Fibroblast of skin of left biceps (primary cell): Measurements from ENCODE around the gene MBNL1.
"Not testable (repeated sequence)": the region's sequence is repeated elsewhere in the genome, so short reads cannot be mapped to it uniquely, and the experiment has no call there.

Source experiments
- DNase-seq, 2 experiments: peaks; one replicate each; pipeline ENCODE4 v3.0.0-alpha.2; 2013; ENCODE audit warnings: low read depth in 2 of 2

The MBNL1 gene

DNA sequence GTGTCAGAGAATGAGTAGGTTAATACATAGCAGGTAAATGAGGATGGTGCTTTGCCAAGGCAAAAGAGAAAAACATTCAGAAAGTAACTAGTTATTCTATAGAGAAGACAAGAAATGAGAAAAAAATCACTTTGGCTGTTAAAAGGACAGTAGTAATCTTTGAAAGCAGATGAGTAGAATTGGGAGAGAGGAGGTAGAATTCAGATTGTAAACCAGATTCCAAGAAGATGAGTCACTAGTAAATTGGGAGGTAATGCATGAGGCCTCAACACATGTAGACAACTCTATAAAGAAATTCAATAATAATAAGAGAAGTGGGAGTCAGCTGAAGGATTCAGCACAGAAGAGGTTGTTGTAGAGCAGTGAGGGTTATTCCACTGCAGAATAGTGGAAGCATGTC lies 81.4 kb downstream of the MBNL1 start:
- no peak for DNase-seq

DNA sequence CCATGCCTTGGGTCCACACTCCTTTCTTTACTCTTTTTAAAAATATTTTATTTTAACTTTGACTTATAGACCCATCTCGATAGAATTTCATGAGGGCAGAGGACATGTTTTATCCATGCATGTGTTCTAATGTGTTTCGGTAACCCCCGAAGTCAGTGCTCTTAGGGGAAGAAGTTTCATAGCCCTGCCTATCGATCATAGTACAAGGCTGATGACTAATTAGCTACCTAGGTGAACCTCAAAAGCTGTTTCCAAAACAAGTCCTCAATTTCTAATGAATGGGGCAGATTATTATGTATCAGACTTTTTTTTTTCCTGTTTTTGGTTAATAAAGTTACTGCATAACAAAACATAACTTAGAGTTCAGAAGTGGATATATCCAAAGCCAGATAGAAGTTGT lies 82.0 kb downstream of the MBNL1 start:
- DNase-seq: no peak

DNA sequence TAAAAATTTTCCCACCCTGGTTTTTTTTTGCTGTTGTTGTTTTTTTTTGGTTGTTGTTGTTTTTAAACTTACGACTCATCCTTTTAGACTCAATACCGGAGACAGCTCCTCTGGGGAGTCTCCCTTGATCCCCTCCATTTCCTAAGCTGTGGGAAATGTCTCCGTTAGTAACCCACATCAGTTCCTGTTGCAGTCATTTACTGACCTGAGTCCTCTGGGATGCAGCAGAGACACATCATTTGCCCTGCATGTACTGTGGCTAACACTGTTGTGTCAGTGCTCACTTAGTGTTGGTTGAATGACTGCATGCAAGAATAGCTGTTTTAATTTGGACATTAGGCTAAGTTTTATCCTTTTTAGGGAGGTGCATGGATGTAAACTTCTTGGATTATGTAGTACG lies 83.8 kb downstream of the MBNL1 start:
- DNase-seq: no peak

GRCh38 chr3:152353578-152353977 lies 84.8 kb downstream of the MBNL1 start:
- no peak for DNase-seq

DNA sequence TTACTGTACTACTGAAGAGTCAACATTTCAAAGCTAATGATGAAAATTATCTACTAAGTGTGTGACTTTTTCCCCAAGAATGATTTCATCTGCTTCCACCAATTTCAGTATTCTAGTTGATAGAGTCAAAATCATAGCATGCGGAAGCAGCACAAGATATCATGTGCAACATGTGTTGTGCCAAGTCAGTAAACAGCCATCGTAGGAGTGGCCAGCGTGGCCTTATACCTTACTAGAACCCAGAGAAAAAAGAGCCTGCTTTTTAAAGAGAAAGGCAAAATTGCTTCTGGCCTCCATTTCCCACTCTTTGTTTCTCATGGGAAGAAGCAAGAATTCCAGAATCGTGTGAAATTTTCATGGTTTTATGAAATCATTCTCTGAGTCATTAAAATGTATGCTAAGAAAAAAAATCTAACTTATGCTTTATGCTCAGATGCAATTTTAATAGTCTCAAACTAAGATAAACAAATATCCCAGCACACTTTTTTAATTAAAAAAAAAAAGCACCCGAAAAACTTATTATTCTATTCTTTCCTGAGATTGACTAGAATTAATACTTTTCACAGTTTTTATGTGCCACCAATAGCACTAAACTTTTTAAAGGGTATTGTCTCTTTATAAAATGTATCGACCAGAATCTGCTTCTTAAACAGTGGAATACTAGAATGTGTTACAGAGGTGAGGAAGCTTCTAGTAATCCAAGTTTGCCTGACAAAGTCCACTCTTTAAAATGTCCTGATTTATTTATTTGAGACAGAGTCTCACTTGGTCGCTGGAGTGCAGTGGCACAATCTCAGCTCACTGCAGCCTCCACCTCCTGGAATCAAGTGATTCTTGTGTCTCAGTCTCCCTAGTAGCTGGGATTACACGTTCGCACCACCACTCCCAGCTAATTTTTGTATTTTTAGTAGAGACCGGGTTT lies 87.3 kb downstream of the MBNL1 start:
- DNase-seq: no peak

GRCh38 chr3:152356870-152357276 lies 88.1 kb downstream of the MBNL1 start:
- DNase-seq: no peak

DNA sequence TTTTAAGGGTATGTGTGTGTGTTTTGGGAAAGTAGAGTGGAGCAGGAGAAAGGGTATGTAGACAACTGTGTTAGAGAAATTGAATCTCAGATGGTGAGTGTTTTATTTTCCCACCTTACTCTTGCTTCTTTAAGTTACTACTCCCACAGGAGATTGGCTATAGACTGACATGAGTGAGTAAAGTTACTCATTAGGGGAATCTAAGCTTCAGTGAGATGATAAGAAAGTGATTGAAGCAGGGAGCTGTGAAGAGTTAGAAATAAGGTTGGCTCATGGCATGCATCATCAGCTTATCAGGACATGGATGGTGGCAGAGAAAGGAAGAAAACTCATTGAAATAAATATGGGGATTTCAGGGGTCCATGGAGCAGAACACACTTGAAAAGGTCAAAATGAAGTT lies 88.9 kb downstream of the MBNL1 start:
- no peak for DNase-seq

DNA sequence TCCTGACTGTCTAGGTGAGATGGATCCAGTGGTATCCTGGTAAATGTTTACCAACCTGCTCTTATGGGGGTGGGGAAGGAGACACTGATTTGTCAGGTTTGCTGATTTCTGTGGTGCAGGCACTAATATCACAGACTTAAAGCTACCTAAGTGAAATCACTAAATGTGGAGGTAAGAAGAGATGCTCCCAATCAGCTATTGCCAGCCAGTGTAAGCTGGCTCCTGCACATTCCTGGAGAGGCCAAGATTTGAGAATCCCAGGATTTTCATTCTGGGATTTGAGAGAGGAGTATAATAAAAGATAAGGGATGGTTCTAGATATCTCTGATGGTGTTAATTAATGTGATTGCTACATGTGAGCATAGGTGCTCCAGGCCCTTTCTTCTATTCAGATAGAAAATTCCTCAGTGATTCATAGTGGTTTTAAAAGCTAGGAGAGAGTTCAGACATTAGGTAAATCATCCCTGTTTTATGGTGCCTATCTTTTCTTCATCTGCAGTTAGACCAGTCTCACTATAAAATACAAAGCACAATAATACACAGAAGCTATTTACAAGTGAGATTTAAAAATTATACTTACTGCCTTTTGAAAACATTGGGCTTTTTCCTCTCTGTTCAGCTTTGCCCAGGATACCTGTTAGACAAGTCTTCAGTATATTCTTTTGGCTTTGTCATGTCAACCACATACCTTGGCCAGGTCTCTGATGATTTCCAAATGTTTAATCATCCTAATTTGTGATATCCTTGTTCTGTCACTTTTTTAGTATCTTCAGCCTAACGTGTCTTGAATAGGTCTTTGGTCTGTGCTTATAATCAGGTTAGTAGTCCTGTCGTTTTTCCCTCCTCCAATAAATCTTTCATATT lies 90.9 kb downstream of the MBNL1 start:
- no peak for DNase-seq

DNA sequence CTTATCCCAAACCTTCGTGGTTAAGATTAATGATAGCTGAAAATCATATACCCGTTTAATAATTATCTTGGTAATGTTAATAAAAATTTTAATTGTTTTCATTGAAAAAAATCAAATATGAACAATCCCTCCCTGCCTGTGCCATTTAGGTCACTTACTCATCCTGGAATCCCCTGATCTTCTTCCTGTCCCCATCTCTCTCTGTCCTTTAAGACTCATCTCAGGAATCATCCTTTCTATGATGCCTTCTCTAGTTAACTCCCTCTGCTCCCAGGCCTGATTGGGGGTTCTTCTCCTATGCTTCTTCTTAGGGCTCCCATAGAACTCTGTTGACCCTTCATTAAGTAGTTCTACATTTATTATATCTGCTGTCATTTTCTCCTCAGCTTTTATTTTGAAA lies 91.6 kb downstream of the MBNL1 start:
- DNase-seq: no peak

- no peak for DNase-seq
These were observed 92.2 kb downstream of the MBNL1 start for GRCh38 chr3:152360966-152361365.

GRCh38 chr3:152362086-152362485 lies 93.4 kb downstream of the MBNL1 start:
- no peak for DNase-seq

DNA sequence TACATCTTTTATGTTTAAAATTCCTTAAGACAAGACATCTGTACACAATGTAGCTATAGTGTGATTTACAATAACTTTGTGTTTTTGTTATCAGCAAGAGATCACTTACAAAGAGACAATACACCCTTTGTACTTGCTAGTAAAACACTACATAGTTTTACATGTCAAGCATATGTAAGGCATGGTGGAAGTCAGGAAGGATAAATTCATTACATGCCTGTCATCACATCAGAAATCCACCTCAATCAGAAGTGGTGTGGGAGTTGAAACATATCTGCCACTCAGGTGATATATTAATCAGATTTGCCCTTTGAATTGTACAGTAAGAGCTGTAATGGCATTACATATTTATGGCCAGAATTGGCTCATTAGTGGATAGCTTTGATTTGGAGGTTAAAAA lies 95.5 kb downstream of the MBNL1 start:
- DNase-seq: no peak

- DNase-seq: no peak
These were observed 96.4 kb downstream of the MBNL1 start for GRCh38 chr3:152365126-152365525.

DNA sequence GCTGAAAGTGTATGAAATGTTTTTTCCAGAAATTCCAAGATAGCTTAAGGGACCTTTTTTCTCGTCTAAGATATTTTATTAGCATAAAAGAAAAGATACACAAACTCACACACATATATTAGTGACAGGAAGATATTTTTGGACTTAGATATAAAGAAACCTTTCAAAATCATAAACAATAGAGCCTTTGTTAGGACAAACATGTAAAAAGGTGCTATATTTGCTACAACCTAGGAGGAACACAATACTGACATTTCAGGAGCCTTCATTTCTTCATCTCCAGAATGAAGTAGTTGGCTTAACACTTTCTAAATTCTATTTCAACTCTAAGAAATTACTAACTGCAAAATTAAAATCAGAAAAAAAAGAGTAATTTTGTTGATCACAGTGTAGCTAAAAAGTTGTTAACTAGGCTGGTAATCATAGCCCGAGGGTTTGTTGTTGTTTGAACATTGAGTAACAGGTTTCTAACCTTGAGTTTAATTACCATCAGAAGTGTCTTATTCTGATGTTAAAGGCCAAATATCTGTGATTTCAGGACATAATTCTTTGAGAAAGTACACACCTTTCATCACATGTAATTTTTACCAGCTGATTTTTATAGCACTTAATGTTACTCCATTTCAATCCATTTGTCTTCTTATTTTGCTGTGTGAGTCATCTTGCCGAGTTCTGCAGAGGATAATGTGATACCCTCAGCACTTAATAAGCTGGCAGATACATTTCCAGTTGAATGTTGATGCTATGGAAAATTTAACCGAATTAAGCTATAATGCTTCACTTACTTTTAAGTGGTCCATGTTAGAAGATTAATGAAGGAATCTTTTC lies 97.3 kb downstream of the MBNL1 start:
- peak in 1 of 2 experiments; percentile 51 for DNase-seq

DNA sequence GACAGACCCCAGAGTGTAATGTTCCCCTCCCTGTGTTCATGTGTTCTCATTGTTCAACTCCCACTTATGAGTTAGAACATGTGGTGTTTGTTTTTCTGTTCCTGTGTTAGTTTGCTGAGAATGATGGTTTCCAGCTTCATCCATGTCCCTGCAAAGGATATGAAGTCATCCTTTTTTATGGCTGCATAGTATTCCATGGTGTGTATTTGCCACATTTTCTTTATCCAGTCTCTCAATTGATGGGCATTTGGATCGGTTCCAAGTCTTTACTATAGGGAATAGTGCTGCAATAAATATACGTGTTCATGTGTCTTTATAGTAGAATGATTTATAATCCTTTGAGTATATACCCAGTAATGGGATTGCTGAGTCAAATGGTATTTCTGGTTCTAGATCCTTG lies 98.5 kb downstream of the MBNL1 start:
- DNase-seq: not testable (repeated sequence)

DNA sequence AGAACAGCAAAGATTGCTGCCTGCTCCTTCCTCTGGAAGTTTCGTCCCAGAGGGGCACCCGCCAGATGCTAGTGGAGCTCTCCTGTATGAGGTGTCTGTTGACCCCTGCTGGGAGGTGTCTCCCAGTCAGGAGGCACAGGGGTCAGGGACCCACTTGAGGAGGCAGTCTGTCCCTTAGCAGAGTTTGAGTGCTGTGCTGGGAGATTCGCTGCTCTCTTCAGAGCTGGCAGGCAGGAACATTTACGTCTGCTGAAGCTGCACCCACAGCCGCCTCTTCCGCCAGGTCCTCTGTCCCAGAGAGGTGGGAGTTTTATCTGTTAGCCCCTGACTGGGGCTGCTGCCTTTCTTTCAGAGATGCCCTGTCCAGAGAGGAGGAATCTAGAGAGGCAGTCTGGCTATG lies 103.9 kb downstream of the MBNL1 start:
- DNase-seq: not testable (repeated sequence)

DNA sequence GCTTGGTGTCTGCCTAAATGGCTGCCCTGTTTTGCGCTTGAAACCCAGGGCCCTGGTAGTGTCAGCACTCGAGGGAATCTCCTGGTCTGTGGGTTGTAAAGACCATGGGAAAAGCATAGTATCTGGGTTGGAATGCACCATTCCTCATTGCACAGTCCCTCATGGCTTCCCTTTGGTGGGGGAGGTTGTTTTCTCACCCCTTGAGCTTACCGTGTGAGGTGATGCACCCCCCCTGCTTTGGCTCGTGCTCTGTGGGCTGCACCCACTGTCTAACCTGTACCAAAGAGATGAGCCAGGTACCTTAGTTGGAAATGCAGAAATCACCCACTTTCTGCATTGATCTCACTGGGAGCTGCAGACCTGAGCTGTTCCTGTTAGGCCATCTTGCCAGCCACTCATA lies 104.7 kb downstream of the MBNL1 start:
- DNase-seq: no peak

GRCh38 chr3:152374262-152374990 lies 105.7 kb downstream of the MBNL1 start:
- no peak for DNase-seq

DNA sequence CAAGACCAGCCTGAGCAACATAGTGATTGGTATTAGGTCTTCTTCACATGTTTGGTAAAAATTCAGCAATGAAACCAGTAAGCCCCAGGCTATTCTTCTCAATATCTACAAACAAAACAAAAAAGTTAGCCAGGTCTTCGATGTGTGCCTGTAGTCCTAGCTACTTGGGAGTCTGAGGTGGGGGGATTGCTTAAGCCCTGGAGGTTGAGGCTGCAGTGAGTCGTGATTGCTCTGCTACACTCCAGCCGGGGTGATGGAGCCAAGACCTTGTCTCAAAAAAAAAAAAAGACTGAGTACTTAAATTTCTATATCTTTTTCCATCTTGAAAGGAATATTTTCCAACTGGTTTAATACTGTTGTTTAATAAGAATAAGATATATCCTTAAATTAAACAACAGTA lies 106.8 kb downstream of the MBNL1 start:
- DNase-seq: no peak

GRCh38 chr3:152376351-152377183 lies 107.8 kb downstream of the MBNL1 start:
- peak; percentile 80 to 82 for DNase-seq
